ENCODE results near the gene HDAC6.

Gene HDAC6

DNA sequence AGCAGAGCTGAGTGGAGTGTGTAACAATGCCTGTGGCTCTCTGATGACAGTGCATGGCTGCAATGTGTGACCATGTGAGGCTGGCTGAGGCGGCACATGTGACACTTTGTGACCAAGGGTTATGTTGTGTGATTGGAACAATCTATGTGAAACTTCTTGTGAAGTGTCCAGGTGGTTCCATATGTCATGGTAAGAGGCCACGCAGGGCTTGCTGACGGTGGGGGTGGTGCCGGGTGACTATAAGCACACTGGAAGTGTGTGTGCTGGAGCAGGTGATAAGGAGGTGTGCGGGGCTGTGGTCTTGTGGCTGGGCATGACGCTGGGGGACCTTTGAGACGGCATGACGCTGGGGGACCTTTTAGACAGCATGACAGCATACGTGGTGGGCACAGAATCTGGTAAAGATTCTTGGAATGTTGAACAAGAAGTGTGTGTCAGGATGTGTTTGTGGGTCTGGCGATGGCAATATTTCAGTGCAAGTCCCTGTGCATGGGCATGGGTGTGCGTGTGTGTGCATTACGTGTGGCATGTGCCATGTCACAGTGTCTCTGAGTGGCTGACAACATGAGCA lies 7.4 kb upstream of the HDAC6 start:
- Histone ChIP-seq H3K27ac (no peak overlapping the region), H3K4me3 (no peak overlapping the region), H3K27me3 (peaks cover 48 to 100% (median 90%) of the 10 kb centered on the region in 11 experiments; a peak in 21 of 22 replicates), H3K4me1 (peaks cover 0 to 4% (median 0%) of the 10 kb centered on the region in 10 experiments; a peak in 2 of 20 replicates), H3K36me3 (no peaks in the 10 kb centered on the region), H3K9ac (no peak overlapping the region), H3K4me2 (no peak overlapping the region), H4K20me1 (peaks cover 0 to 11% (median 0%) of the 10 kb centered on the region in 11 experiments; a peak in 5 of 22 replicates), H3K9me3 (replicated peaks in 1 of 11) (no peaks in the 10 kb centered on the region)
- TF ChIP-seq Cebpa-rat (IDR thresholded peaks at IDR 0.05) = no peak

DNA sequence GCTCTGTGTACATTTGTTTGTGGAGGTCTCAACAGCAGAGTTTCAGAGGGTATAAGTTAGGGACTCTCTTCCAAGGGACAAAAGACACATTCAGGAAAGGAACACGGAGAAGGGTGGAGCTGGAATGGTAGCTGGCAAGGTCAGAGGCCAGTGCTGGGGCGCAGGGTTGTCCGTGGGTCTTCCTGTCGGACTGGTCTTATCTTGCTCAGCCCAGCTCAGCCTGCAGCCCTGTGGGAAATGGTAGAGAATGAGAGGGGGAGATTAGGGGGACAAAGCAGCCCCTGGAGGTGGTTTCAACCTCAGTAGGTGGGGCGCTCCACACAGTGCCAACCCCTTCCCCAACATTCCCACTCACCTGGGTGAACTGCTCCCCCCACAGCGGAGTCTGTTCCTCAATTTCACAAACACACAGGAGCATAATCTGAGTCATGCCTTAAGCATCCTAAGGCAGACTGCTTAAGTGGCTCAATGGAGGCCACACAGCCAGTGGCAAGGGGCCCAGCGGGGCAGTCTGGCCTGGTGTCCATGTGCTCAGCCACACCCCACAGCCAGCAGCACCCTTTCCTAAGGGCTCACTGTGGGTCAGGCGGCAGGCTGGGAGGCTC lies 6.9 kb upstream of the HDAC6 start:
- Histone ChIP-seq H3K4me1 (0 out of 20 replicates have a peak, but pooled peaks cover 0 to under 1% (median 0%) of the 10 kb centered on the region in 10 experiments), H3K36me3 (no peaks in the 10 kb centered on the region), H3K27ac (no peak overlapping the region), H3K9me3 (replicated peaks in 1 of 11) (no peaks in the 10 kb centered on the region), H3K9ac (no peak overlapping the region), H3K27me3 (peaks cover 47 to 100% (median 92%) of the 10 kb centered on the region in 11 experiments; a peak in 21 of 22 replicates), H4K20me1 (peaks cover 0 to 11% (median 0%) of the 10 kb centered on the region in 11 experiments; a peak in 5 of 22 replicates), H3K4me3 (no peak overlapping the region), H3K4me2 (no peak overlapping the region)
- TF ChIP-seq Cebpa-rat (IDR thresholded peaks at IDR 0.05) = no peak

DNA sequence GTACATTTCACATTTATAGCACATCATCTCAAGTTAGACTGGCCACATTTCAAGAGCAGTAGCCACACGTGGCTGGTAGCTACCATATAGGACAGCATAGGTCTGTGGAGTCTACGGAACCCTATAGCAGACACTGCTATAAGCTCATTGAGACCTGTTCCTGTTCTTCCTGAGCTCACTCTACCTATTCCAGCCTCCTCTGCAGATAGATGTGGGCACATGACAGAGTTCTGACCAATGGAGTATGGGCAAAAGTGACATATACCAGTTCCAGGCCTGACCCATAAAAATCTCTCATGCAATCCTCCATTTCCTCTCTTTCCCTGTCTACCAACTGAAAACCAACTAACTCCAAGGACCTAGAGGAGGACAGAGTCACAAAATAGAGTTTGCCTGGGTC lies 3.5 kb upstream of the HDAC6 start:
- Histone ChIP-seq H3K9ac (no peak overlapping the region), H3K27ac (no peak overlapping the region), H3K9me3 (replicated peaks in 1 of 11) (peaks cover 0 to 16% (median 8%) of the 10 kb centered on the region in 11 experiments; a peak in 12 of 22 replicates), H3K4me1 (peaks cover 12 to 16% (median 13%) of the 10 kb centered on the region in 10 experiments; a peak in 17 of 20 replicates), H4K20me1 (peaks cover 0 to 6% (median 0%) of the 10 kb centered on the region in 11 experiments; a peak in 3 of 22 replicates), H3K4me3 (no peak overlapping the region), H3K27me3 (peaks cover 36 to 87% (median 80%) of the 10 kb centered on the region in 11 experiments; a peak in 21 of 22 replicates), H3K36me3 (peaks cover 0 to 3% (median 0%) of the 10 kb centered on the region in 11 experiments; a peak in 1 of 22 replicates), H3K4me2 (no peak overlapping the region)
- TF ChIP-seq Cebpa-rat (IDR thresholded peaks at IDR 0.05) = no peak

DNA sequence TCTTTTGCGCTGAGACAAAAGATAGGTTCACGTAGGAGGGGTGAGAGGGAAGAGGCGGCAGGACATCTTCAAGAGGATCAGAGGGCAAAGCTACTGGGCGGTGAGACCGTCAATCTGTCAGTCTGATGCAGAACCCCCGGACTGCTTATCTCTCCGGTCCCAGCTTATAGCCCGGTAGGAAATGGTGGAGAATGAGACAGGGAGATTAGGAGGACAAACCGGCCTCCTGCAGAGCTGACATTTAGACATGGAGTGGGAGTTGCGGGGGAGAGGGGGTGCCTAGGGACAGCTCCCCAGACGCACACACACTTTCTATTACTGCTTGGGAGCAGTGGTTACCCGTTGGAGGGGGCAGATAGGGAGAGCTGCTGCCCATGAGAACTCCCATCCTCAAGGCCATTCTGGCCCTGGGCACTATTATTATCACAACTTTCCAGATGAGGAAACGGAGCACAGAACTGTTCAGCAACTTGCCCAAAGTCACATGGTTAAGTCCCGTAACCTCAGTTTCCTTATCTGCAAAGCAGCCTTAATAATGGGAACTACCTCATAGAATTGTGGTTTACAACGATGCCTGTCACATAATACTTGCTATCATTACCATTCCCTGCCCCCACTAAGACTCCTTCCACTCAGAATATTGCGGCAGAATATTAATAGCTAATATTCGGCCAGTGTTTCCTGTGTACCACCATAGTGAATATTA lies 1.1 kb upstream of the HDAC6 start:
- Histone ChIP-seq H3K4me3 (peak overlapping the region; percentile 52 to 74 (median 67)), H4K20me1 (peaks cover 0 to 7% (median 0%) of the 10 kb centered on the region in 11 experiments; a peak in 2 of 22 replicates), H3K4me1 (peaks cover 13 to 17% (median 13%) of the 10 kb centered on the region in 10 experiments; a peak in 17 of 20 replicates), H3K36me3 (peaks cover 0 to 24% (median 8%) of the 10 kb centered on the region in 11 experiments; a peak in 7 of 22 replicates), H3K4me2 (peak overlapping the region; percentile 69 to 85 (median 79)), H3K9ac (peak overlapping the region; percentile 71 to 93 (median 88); a peak in 21 of 22 replicates), H3K9me3 (replicated peaks in 1 of 11) (peaks cover 0 to 16% (median 8%) of the 10 kb centered on the region in 11 experiments; a peak in 12 of 22 replicates), H3K27me3 (peaks cover 21 to 87% (median 77%) of the 10 kb centered on the region in 11 experiments; a peak in 21 of 22 replicates), H3K27ac (peak overlapping the region; percentile 56 to 95 (median 91); a peak in 21 of 22 replicates)
- TF ChIP-seq Cebpa-rat (IDR thresholded peaks at IDR 0.05) = no peak

DNA sequence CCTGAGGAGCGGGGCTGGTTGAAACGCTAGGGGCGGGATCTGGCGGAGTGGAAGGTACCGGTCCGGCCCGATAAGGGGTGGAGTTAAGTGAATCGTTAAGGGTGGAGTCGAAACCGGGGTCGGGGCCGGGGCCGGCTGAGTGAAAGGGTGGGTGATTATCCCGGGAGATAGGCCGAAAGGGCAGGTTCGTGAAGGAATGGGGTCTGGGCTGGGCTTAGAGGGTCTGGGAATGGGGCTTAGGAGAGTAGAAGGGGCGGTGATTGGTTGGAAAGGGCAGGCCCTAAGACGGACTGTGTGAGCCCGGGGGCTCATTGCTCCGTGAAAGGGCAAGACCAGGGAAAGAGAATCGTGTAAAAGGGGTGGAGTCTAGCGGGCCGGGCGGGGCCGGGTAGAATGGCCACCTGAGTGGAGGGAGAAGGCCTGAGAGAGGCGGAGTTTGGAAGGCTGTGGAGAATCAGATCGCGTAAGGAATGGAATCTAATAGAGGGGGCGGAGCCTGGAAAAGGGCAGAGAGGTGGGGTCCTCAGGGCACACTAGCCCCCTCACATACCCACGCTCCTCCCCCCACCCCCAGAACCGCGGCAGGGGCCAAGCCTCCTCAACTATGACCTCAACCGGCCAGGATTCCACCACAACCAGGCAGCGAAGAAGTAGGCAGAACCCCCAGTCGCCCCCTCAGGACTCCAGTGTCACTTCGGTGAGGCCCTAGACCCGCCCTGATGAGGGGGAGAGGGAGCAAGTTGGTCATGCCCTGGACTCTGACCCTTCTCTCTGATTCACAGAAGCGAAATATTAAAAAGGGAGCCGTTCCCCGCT lies 430 bp downstream of the HDAC6 start:
- peaks cover 0 to 16% (median 8%) of the 10 kb centered on the region in 11 experiments; a peak in 12 of 22 replicates for H3K9me3 ChIP-seq (replicated peaks in 1 of 11)
- H3K4me3 ChIP-seq = peak overlapping the region; percentile 58 to 76 (median 66)
- TF ChIP-seq Cebpa-rat (IDR thresholded peaks at IDR 0.05) = no peak
- peak overlapping the region; percentile 63 to 82 (median 74) for H3K4me2 ChIP-seq
- H3K27ac ChIP-seq = peak overlapping the region; percentile 79 to 95 (median 89)
- peaks cover 0 to 30% (median 8%) of the 10 kb centered on the region in 11 experiments; a peak in 7 of 22 replicates for H3K36me3 ChIP-seq
- peaks cover 0 to 7% (median 0%) of the 10 kb centered on the region in 11 experiments; a peak in 2 of 22 replicates for H4K20me1 ChIP-seq
- peaks cover 13 to 17% (median 13%) of the 10 kb centered on the region in 10 experiments; a peak in 17 of 20 replicates for H3K4me1 ChIP-seq
- peaks cover 19 to 82% (median 65%) of the 10 kb centered on the region in 11 experiments; a peak in 21 of 22 replicates for H3K27me3 ChIP-seq
- peak overlapping the region; percentile 83 to 96 (median 87) for H3K9ac ChIP-seq

DNA sequence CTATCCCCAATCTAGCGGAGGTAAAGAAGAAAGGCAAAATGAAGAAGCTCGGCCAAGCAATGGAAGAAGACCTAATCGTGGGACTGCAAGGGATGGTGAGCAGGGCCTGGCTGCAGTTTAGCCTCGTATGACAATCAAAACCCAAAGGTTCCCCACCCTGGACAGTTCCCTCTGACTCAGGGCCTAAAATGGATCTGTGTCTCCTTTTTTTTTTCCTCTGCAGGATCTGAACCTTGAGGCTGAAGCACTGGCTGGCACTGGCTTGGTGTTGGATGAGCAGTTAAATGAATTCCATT lies 986 bp downstream of the HDAC6 start:
- H3K27me3 ChIP-seq = peaks cover 21 to 80% (median 65%) of the 10 kb centered on the region in 11 experiments; a peak in 21 of 22 replicates
- H3K4me3 ChIP-seq = peak overlapping the region; percentile 58 to 76 (median 66)
- no peak for TF ChIP-seq Cebpa-rat (IDR thresholded peaks at IDR 0.05)
- peaks cover 0 to 30% (median 8%) of the 10 kb centered on the region in 11 experiments; a peak in 7 of 22 replicates for H3K36me3 ChIP-seq
- H3K4me1 ChIP-seq = peaks cover 13 to 17% (median 13%) of the 10 kb centered on the region in 10 experiments; a peak in 17 of 20 replicates
- peaks cover 0 to 7% (median 0%) of the 10 kb centered on the region in 11 experiments; a peak in 2 of 22 replicates for H4K20me1 ChIP-seq
- peak overlapping the region; percentile 83 to 96 (median 87) for H3K9ac ChIP-seq
- peak overlapping the region in 10 of 11 experiments; percentile 79 to 95 (median 90); a peak in 17 of 22 replicates for H3K27ac ChIP-seq
- peaks cover 0 to 16% (median 8%) of the 10 kb centered on the region in 11 experiments; a peak in 12 of 22 replicates for H3K9me3 ChIP-seq (replicated peaks in 1 of 11)
- peak overlapping the region; percentile 63 to 82 (median 74) for H3K4me2 ChIP-seq

DNA sequence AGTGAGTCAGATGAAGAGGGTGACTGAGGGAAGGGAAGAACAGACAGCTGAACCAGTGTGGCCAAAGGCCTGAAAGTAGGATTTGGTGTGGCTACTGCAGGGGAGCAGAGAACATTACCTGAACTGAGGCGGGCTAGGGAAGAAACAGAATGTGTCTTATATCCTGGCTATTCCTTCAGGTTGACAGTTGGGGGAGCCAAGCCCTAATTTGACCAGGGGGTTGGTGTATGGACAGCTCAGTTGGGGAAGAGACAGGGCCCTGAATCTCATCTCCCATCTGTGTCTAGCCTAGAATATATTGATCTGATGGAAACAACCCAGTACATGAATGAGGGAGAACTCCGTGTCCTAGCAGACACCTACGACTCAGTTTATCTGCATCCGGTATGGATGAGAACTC lies 4.2 kb downstream of the HDAC6 start:
- H3K4me3 ChIP-seq = no peak overlapping the region
- H3K4me2 ChIP-seq = no peak overlapping the region
- TF ChIP-seq Cebpa-rat (IDR thresholded peaks at IDR 0.05) = no peak
- H3K9me3 ChIP-seq (replicated peaks in 1 of 11) = peaks cover 0 to 14% (median 7%) of the 10 kb centered on the region in 11 experiments; a peak in 12 of 22 replicates
- no peak overlapping the region for H3K27ac ChIP-seq
- H3K36me3 ChIP-seq = peaks cover 0 to 30% (median 9%) of the 10 kb centered on the region in 11 experiments; a peak in 7 of 22 replicates
- H3K4me1 ChIP-seq = peaks cover 5 to 10% (median 7%) of the 10 kb centered on the region in 10 experiments; a peak in 14 of 20 replicates
- peaks cover 0 to 7% (median 0%) of the 10 kb centered on the region in 11 experiments; a peak in 3 of 22 replicates for H4K20me1 ChIP-seq
- no peak overlapping the region for H3K9ac ChIP-seq
- H3K27me3 ChIP-seq = peaks cover 14 to 74% (median 59%) of the 10 kb centered on the region in 11 experiments

Data from BLaER1 treated with 17β-estradiol and CSF1 and Interleukin-3, amounts not matched to agents 10 nM and 100 nM (cell line).